Activated T-cell treated with anti-CD3 and anti-CD28 coated beads, Interleukin-2, amount 50 U/mL, for 1 hour (primary cell): ENCODE measurements around the gene RGCC.

Source experiments
- DNase-seq: peaks from one replicate; pipeline ENCODE4 v3.0.0-alpha.2; 2020

RGCC gene

DNA sequence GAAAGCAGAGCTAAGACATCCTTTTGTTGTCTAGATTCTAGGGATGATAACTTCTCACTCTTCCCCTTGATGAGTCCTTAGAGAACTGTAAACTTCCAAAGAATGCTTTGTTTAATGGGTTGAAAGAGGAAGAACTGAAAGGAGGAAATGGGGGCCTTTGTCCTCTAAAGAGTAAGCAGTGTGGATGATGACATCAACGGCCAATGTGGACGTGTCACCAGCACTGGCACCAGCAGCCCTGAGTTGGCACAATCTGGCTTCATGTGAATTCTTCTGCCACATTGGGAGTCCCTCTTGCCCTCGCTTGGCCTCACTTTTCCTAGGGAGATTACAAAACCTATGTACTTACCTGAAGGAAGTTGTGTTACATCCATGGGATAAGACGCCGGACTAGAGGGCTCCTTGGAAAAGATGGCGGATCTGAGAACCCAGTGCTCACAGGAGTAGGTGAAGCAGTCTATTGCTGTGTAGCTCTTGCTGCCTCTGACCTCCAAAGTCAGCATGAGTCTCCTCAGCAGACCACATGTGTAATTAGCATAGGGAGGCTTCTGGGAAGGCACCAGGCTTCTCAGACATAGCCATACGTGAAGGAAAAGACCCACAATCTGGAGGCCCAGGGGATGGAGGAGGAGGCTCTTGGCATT lies 62.8 kb downstream of the RGCC start:
- DNase-seq: no peak
